ENCODE measurements around the gene SCN4B. TPM values are rescaled to one million over a fixed set of nuclear protein-coding genes. Genes with fewer than 3 reads are reported as not detected.

Gene SCN4B
- total and polyA plus RNA-seq, 2 donors (not counting 3 experiments of a cell fraction or from before 2014, with no cell fraction given) = 0.06 to 0.13 TPM

DNA sequence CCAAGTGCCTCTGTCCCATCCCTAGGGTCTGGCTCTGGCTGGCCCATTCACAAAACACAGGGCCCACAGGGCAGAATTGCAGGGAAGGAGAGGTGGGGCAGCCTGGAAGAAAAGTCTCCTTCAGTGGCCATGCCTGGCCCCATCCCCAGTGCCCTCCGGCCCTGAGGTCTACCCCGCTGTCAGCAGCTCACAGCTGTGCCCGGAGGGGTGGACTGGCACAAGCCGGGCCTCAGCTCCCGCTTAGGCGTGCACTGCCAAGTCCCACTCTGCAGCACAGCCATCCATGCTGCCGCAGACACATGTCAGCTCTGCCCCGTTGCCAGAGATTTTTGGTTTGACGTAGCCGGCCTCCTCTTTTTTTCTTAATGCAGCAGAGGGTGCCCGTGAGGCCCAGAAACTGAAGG, 27.7 kb upstream of the SCN4B start:
- no peak overlapping the region for H3K9ac ChIP-seq (replicated peaks; ENCODE audit: extremely low read depth, insufficient read depth, low read length)
- CTCF ChIA-PET = interaction anchor here (0.7 to 3.3 kb wide), 4 partner anchors 9 to 18 kb away, joined by 3 to 20 read pairs (median 10); no protein-coding TSS in a partner anchor
- no peaks in the 10 kb centered on the region for H3K9me3 ChIP-seq (replicated peaks; ENCODE audit: control insufficient read depth, insufficient read depth, low read length)
- no peaks in the 10 kb centered on the region for H4K20me1 ChIP-seq (replicated peaks; ENCODE audit: control insufficient read depth, extremely low read depth, insufficient read depth, low read length)
- H3K4me3 ChIP-seq (replicated peaks in 1 of 3; ENCODE audit: insufficient read depth in 1 of 3, low read depth in 1 of 3, low read length in 3 of 3) = no peak overlapping the region
- peaks cover 16 to 18% of the 10 kb centered on the region in 2 experiments for H3K27me3 ChIP-seq (ENCODE audit: control insufficient read depth in 2 of 2, insufficient read depth in 2 of 2, low read length in 2 of 2)
- dilution Hi-C loops (cut with MboI; ENCODE audit: extremely low pct_ligation_motif_present, low sequenced_read_pairs) = no loop called here
- TF ChIP-seq FOS (IDR thresholded peaks at IDR 0.05; ENCODE audit: borderline replicate concordance, insufficient read depth, low read length) (no peak), JUN (IDR thresholded peaks at IDR 0.05; ENCODE audit: borderline replicate concordance, insufficient read depth, insufficient read length, low read depth) (no peak), POLR2AphosphoS5 (IDR thresholded peaks at IDR 0.05; ENCODE audit: insufficient read depth, low read depth, low read length) (no peak), POLR2A (IDR thresholded peaks at IDR 0.05; ENCODE audit: low read depth, low read length) (no peak), EZH2 (IDR thresholded peaks at IDR 0.05; ENCODE audit: borderline replicate concordance, low read depth, low read length, severe bottlenecking) (no peak), MYC (IDR thresholded peaks at IDR 0.05; ENCODE audit: low read depth, low read length) (no peak), GATA2 (IDR thresholded peaks at IDR 0.05; ENCODE audit: insufficient read depth, insufficient read length, low read depth, low read length) (no peak)
- TF ChIP-seq, protein P1, sequence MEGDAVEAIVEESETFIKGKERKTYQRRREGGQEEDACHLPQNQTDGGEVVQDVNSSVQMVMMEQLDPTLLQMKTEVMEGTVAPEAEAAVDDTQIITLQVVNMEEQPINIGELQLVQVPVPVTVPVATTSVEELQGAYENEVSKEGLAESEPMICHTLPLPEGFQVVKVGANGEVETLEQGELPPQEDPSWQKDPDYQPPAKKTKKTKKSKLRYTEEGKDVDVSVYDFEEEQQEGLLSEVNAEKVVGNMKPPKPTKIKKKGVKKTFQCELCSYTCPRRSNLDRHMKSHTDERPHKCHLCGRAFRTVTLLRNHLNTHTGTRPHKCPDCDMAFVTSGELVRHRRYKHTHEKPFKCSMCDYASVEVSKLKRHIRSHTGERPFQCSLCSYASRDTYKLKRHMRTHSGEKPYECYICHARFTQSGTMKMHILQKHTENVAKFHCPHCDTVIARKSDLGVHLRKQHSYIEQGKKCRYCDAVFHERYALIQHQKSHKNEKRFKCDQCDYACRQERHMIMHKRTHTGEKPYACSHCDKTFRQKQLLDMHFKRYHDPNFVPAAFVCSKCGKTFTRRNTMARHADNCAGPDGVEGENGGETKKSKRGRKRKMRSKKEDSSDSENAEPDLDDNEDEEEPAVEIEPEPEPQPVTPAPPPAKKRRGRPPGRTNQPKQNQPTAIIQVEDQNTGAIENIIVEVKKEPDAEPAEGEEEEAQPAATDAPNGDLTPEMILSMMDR (IDR thresholded peaks at IDR 0.05; ENCODE audit: extremely low read depth in 1 of 2, insufficient read depth in 1 of 2, low read depth in 1 of 2, low read length in 2 of 2) = no peak
- TF ChIP-seq, protein P2, sequence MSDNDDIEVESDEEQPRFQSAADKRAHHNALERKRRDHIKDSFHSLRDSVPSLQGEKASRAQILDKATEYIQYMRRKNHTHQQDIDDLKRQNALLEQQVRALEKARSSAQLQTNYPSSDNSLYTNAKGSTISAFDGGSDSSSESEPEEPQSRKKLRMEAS (IDR thresholded peaks at IDR 0.05; ENCODE audit: insufficient read depth, insufficient read length) = no peak
- no peak overlapping the region for H2AFZ ChIP-seq (ENCODE audit: low read depth, low read length)
- BruUV-seq (replicated peaks) = no TSS peak
- intact Hi-C loops (cut with micrococcal nuclease) = no loop called here
- H3K27ac ChIP-seq (ENCODE audit: insufficient read depth, low read depth, low read length) = no peak overlapping the region
- FAIRE-seq = no peak
- no peaks in the 10 kb centered on the region for H3K36me3 ChIP-seq (ENCODE audit: control insufficient read depth in 2 of 2, extremely low read depth in 1 of 2, insufficient read depth in 2 of 2, low read length in 2 of 2)
- no peaks in the 10 kb centered on the region for H3K9me1 ChIP-seq (replicated peaks; ENCODE audit: control insufficient read depth, extremely low read depth, insufficient read depth, low read length)
- POLR2A ChIA-PET = no interaction called here
- no peaks in the 10 kb centered on the region for H3K79me2 ChIP-seq (ENCODE audit: control insufficient read depth, insufficient read depth, low read length)
- no peak for DNase-seq (ENCODE audit: low read depth, low spot score)
- H3K4me1 ChIP-seq (ENCODE audit: control insufficient read depth, extremely low read depth, insufficient read depth, low read length) = no peaks in the 10 kb centered on the region
- no peak overlapping the region for H3K4me2 ChIP-seq (ENCODE audit: insufficient read depth, low read length)
